ENCODE measurements around the gene NRCAM.

DNA sequence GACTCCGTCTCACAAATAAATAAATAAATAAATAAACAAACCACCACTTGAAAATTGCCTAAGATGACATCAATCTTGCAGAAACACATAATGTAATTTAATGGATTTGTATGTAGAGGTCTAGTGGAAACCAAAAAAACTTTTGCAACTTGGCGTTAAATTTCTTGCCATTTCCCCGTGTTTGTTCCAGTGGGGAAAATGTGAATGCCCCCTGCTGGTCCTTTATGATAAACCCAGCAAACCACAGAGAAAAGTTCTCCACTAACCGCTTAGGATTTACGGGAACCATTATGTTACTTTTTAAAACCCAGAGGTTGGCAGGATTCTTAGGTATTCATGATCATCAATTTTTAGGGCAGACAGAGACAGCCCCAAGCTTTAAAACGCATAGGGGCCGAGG, 358.5 kb downstream of the NRCAM start:
- TF ChIP-seq TAF1 (IDR thresholded peaks at IDR 0.05; ENCODE audit: low read depth, low read length), result no peak
- no peak for TF ChIP-seq POLR2A (IDR thresholded peaks at IDR 0.05; ENCODE audit: low read depth, low read length)
- no peak for TF ChIP-seq POLR2AphosphoS5 (IDR thresholded peaks at IDR 0.05; ENCODE audit: low read depth, low read length)

All from GM12891 (cell line).